ENCODE data around the gene HNF1B.

The HNF1B gene

DNA sequence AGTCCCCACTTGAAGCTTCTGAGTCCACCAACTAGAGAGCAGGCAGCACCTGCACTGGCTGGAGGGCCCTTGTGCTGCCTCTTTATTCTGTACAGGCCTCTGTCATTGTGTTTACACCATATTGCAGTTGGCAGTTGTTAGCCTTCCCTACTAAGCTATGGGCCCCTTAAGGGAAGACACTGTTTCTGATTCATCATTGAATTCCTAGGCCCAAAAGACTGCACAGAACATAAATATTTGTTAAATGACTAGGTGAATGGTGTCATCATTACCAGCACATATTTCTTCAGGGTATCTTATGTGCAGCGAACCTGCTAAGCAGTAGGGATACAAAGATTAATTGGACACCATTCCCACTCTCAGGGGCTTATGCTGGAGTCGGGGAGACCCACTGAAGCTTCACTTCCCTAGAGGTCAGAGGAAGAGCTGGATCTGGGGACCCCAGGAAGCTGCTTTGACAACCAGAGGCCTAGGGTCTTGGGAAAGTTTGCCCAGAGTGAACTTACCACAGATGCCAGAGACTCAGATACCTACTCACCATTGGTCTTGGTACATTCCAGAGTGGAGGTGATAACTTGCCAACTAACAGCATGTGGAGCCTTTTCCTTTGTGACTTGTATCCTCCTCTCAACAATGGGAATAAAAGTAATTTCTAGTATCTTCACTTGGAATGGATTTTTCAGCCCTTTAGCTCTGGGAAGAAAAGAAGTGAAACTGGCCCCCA is 72.9 kb downstream of the HNF1B start:
- H3K36me3 ChIP-seq: no peaks in the 10 kb centered on the region
- H3K27ac ChIP-seq: no peak overlapping the region
- DNase-seq: no peak
- TF ChIP-seq, protein P1, sequence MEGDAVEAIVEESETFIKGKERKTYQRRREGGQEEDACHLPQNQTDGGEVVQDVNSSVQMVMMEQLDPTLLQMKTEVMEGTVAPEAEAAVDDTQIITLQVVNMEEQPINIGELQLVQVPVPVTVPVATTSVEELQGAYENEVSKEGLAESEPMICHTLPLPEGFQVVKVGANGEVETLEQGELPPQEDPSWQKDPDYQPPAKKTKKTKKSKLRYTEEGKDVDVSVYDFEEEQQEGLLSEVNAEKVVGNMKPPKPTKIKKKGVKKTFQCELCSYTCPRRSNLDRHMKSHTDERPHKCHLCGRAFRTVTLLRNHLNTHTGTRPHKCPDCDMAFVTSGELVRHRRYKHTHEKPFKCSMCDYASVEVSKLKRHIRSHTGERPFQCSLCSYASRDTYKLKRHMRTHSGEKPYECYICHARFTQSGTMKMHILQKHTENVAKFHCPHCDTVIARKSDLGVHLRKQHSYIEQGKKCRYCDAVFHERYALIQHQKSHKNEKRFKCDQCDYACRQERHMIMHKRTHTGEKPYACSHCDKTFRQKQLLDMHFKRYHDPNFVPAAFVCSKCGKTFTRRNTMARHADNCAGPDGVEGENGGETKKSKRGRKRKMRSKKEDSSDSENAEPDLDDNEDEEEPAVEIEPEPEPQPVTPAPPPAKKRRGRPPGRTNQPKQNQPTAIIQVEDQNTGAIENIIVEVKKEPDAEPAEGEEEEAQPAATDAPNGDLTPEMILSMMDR (IDR thresholded peaks at IDR 0.05; ENCODE audit: low read depth, low read length): no peak
- H3K4me3 ChIP-seq (ENCODE audit: low read depth, low read length): no peak overlapping the region
- H3K27me3 ChIP-seq (ENCODE audit: insufficient read depth, low read depth, severe bottlenecking): no peaks in the 10 kb centered on the region
- no peaks in the 10 kb centered on the region for H3K9me3 ChIP-seq (ENCODE audit: severe bottlenecking)

DNA sequence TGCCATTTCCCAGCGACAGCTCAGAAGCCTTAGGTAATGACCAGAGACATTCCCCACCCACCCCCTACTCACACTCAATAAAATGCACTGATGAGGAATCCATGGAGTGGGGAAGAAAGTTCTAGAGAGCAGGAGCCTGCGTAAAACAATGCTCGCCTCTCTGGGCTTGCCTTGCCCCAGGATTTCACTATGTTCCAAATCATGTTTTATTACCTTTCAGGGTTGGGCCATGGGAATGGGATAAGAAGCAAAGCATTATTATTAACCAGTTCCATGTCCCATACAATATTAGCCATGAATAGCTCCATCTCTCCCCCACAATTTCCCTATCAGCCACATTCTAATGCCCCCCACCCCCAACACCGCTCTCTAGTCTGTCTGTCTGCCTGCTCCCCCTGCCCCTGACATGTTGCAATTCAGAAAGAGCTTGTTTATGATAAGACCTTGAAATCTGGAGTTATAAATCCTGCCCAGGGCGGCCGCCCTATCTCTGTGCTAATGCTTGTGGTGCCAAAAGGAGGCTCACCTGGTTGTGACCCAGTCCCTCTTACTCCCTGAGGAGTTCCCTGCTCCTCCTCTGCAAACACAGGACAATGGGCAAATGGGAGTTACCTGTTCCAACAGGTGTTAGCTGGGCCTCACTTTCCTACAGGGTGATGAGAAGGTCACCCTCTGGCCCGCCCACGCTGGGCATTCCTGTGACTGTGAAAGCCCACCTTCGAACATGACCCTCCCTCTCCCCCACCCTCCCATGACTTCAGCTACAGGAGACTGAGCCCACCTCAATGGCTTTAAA is 73.6 kb downstream of the HNF1B start:
- H3K27me3 ChIP-seq (ENCODE audit: insufficient read depth, low read depth, severe bottlenecking): no peaks in the 10 kb centered on the region
- no peak overlapping the region for H3K4me3 ChIP-seq (ENCODE audit: low read depth, low read length)
- TF ChIP-seq, protein P1 (IDR thresholded peaks at IDR 0.05; ENCODE audit: low read depth, low read length): no peak
- DNase-seq: no peak
- no peaks in the 10 kb centered on the region for H3K9me3 ChIP-seq (ENCODE audit: severe bottlenecking)
- no peak overlapping the region for H3K27ac ChIP-seq
- H3K36me3 ChIP-seq: no peaks in the 10 kb centered on the region

- Histone ChIP-seq H3K9me3 (ENCODE audit: severe bottlenecking) (no peaks in the 10 kb centered on the region), H3K36me3 (no peaks in the 10 kb centered on the region), H3K4me3 (ENCODE audit: low read depth, low read length) (no peak overlapping the region), H3K27ac (no peak overlapping the region), H3K27me3 (ENCODE audit: insufficient read depth, low read depth, severe bottlenecking) (no peaks in the 10 kb centered on the region)
- DNase-seq: no peak
- TF ChIP-seq, protein P1 (IDR thresholded peaks at IDR 0.05; ENCODE audit: low read depth, low read length): no peak
These were observed 77.8 kb downstream of the HNF1B start for GRCh38 chr17:37667039-37667438.

DNA sequence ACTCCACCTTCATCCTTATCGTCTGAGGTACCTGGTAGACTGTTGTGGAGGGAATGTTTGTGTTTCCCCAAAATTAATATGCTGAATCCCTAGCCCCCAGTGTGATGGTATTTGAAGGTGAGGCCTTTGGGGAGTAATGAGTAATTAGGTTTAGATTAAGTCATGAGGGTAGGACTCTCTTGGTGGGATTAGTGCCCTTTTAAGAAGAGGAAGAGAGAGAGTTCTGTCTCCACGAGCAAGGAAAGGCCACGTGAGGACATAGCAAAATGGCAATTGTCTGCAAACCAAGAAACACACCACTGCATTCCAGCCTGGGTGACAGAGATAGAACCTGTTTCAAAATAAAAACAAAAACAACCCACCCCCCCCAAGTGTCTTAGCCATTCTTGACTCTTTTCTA is 80.6 kb downstream of the HNF1B start:
- Histone ChIP-seq H3K36me3 (no peaks in the 10 kb centered on the region), H3K9me3 (ENCODE audit: severe bottlenecking) (no peaks in the 10 kb centered on the region), H3K27me3 (ENCODE audit: insufficient read depth, low read depth, severe bottlenecking) (no peaks in the 10 kb centered on the region), H3K4me3 (ENCODE audit: low read depth, low read length) (no peak overlapping the region), H3K27ac (no peak overlapping the region)
- TF ChIP-seq, protein P1 (IDR thresholded peaks at IDR 0.05; ENCODE audit: low read depth, low read length): no peak
- DNase-seq: no peak

- DNase-seq: no peak
- TF ChIP-seq, protein P1 (IDR thresholded peaks at IDR 0.05; ENCODE audit: low read depth, low read length): no peak
- Histone ChIP-seq H3K4me3 (ENCODE audit: low read depth, low read length) (no peak overlapping the region), H3K27me3 (ENCODE audit: insufficient read depth, low read depth, severe bottlenecking) (no peaks in the 10 kb centered on the region), H3K27ac (no peak overlapping the region), H3K36me3 (no peaks in the 10 kb centered on the region), H3K9me3 (ENCODE audit: severe bottlenecking) (no peaks in the 10 kb centered on the region)
These were observed 82.5 kb downstream of the HNF1B start for GRCh38 chr17:37662353-37662752.
